Fibroblast of skin of left biceps (primary cell): ENCODE results near the gene BUB1B.

Source experiments
- DNase-seq, 2 experiments: peaks; one replicate each; pipeline ENCODE4 v3.0.0-alpha.2; 2013; ENCODE audit warnings: low read depth in 2 of 2

BUB1B gene

GRCh38 chr15:40182358-40183029 is 21.6 kb downstream of the BUB1B start:
- DNase-seq, result no peak

GRCh38 chr15:40183636-40184463 is 23.0 kb downstream of the BUB1B start:
- no peak for DNase-seq

GRCh38 chr15:40190591-40190990 is 29.7 kb downstream of the BUB1B start:
- DNase-seq, result peak; percentile 4 to 17

DNA sequence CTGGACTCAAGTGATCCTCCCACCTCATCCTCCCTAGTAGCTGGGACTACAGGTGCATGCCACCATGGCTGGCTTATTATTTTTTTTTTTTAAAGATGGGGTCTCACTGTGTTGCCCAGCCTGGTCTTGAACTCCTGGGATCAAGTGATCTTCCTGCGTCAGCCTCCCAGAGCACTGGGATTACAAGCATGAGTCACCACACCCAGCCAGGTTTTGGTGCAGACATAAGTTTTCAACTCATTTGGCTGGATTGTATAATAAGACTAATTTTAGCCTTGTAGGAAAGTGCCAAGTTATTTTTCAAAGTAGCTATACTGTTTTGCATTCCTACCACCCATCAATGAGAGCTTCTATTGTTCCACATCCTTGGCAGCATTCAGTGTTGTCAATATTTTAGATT is 32.1 kb downstream of the BUB1B start:
- peak in 1 of 2 experiments; percentile 8 for DNase-seq

- no peak for DNase-seq
Measured at GRCh38 chr15:40197434-40197833, 36.6 kb downstream of the BUB1B start.

GRCh38 chr15:40198355-40199085 is 37.7 kb downstream of the BUB1B start:
- DNase-seq, result no peak

DNA sequence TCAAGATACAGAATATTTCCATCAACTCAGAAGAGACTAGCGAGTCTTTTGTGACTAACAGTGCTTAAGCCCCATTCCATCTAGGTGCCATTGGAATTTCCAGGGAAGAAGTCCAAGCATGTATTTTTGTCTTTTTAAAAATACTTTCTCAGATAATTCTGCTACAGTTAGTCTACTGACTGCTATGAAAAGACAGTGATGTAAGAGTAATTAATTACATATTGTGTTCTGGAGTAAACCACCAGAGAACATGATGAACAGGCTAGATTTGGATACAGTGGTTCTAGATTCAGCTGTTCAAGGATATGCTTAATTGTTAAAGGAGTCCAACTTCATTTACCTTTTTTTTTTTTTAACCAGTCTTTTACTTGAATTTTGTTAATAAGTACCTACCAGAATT is 43.2 kb downstream of the BUB1B start:
- no peak for DNase-seq

DNA sequence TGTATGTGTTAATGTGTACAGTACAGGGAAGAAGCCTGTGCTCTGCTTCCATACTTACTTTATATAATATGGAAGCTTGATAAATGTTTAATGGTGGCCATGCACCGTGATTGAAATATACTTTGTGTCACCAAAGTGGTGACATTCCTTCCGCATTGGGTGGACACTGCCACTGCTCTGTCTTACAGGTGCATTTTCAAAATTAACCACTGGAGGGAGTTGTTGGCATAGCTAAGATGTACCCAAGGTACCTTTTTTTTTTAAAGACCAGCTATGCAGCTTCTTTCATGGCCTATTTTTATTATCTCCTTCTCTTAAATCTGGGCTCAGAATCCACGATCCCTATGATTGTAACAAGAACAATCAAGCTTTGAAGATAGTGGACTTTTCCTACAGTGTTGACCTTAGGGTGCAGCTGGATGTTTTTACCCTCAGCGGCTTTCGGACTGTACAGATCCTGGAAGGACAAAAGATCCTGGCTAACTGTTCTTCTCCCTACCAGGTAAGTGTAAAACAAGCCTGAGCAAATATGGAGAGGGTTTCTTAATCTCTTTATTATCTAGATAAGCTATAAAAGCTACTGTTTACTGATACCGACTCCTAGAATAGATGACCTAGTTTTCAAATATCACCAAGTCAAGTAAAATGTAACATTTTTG is 56.4 kb downstream of the BUB1B start:
- DNase-seq, result peak; percentile 16 to 25

GRCh38 chr15:40219801-40220200 is 58.9 kb downstream of the BUB1B start:
- DNase-seq, result no peak

GRCh38 chr15:40222131-40222530 is 61.3 kb downstream of the BUB1B start:
- no peak for DNase-seq

DNA sequence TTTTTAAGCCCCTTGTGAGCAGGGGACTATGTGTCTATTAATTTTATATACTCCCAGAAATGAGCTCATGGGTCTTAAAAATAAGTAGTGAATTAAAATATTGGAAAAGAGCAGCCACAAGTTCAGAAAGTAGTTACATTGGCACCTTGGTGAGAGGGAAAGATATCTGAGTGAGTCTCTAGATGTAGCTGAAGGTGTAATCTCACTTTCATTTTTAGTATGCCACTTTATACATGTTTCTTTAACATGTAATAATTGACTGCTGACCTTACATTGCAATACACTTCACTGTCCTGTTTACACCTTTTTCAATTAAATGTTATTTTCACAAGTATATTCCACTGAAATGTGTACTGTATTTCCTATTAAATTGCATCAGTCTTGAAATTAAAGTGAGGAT is 65.9 kb downstream of the BUB1B start:
- DNase-seq, result no peak

GRCh38 chr15:40229316-40229715 is 68.4 kb downstream of the BUB1B start:
- no peak for DNase-seq

DNA sequence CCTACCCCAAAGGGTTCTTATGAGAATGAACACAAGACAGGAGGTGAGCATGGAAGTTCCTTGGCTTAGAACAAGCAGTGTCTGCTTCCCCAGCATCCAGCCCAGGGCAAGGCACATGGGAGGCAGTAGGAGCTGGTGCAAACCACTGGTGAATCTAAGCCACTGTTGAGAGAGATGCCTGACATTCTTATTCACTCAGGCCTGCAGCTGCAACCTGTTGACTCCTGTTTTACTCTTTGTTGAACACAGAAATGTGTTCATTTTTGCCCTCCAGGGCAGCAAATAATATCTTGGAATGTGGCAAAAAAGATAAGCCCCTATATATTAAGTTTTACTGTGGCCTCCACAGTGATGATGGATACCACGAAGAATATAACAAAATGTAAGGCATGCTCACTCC is 69.1 kb downstream of the BUB1B start:
- DNase-seq, result no peak

DNA sequence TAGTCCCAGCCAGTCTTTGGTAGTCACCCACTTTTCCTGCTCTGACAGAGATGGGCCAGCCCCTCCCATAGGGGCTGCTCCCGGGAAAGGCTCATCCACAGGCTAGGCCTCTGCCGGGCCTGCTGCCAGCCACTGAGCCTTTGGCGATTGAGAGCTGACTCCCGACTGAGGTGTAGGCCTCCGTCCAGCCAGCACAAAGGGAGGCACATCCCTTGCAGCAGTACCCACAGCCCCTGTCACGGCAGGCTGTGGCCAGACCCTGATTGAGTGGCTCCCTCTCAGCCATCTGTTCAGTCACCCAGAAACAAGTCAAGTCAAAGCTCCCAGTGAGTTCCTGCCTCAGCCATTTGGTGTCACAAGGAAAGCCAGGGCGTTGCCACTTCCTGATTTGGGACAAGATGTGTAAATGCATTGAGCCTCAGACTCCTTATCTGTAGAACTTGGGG is 71.8 kb downstream of the BUB1B start:
- no peak for DNase-seq

DNA sequence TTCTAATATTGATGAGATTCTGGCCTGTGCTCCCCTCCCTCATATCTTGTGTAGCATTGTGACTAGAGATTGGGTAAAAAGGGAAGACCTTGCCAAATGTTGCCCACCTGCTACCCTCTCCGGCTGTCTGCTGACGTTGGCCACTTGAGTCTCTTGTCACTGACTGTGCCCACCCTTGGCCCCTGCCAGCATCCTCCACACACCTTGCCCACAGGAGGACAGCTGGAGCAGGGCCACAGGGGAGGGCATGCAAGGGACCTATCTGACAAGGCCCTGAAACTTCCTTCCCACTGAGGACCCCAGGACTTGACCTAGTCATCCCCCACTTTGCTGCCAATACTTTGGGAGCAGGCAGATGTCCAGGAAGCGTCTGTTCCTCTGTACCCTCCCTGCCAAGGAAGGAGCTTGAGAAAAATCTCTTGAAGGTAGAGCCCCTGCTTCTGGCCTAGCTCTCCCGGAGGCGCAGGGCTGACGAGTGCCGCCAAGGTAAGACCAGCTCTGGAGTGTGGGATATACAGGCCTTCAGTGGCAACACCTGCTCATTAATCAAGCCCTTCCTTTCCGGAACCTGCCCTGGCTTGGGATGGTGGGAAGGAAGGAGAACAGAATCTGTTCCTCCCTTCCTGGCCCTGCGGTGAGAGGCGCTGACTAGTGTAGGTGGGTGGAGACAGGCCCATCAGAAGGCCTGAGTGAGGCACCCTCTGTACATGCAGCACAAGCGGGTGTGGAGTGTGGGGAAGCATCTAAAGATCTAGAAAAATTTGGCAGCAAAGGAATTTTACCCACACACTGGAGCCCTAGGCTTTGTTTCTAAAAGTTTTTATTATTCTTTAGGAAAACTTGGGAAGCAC is 73.1 kb downstream of the BUB1B start:
- DNase-seq, result no peak

GRCh38 chr15:40234783-40235182 is 73.9 kb downstream of the BUB1B start:
- no peak for DNase-seq

DNA sequence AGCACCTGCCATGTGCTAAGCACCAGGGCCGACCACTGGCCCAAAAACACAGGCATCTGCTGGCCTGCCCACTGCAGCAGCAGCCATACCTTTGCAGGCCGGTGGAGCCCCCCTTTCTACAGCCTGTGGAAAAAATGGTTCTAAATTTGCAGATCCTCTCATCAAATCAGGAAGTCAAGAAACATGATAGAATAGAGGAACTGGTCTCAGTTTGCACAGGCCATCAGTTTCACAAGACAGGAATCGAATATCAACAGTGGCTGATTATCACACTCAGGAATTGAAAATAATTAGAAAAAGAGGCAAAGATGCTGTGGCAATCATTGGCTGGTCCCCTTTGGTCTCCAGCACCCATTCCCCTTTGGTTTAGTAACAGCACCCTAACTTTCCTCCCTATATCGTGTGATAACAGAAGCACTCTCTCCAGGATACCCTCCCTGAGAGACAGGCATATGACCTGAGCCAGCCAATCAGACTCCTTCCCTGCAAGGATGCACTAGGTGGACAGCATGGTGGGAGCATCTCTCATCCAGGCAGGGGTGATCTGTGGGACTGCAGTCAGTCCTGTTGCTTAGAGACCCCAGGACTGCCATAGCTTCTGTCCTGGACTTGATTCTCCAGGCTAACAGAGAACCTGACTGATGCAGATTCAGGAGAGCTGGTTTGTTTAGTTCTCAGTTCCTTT is 74.5 kb downstream of the BUB1B start:
- no peak for DNase-seq

DNA sequence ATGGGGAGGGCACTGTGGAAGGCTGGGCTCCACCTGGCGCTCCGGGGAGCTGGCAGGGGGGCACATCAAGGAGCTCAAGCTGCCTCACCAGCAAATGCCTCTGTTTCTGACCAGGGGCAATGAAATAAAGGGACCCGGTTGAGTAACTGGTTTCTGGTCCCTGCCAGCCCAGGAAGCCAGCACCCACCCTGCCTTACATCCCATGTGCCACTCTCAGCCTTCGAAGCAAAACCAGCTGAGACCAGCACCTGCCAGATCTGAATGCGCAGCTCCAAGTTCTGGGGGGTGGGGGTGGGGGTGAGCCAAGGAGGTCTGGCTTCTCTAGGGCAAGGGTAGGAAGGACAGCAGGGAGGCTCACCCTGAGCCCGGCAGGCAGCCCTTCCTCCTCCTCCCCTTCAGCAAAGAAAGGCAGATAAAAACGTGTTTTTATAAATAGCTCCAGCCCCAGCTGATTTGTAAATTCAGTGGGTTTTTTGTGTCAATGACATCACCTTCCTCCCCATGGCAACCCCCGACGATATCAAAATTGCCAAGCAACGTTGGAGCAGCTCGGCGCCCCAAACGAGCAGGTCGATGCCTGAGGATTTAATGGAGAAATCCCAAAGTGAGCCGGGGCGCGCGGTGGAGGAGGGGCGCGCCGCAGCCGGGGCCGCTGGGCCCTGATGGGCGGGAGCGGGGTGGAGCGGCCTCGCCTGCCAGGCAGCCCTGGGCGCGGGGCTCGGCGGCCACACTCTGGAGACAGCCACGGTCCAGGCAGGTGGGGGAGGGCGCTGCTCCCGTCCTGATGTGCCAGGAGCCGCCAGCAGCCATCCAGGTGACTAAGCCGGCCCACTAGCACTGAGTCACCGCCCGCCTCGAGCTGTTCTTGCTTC is 77.9 kb downstream of the BUB1B start, which contains the start of gene PAK6:
TSS of gene PAK6 (plus strand) at position 532 of the 872 bp plus-strand sequence. CDS start 25,723 bp downstream, outside the sequence.
- DNase-seq, result no peak

- DNase-seq, result no peak
Measured at GRCh38 chr15:40239404-40239692, 78.5 kb downstream of the BUB1B start.
